Left ventricle myocardium inferior (tissue), 1 donor: ENCODE data around the gene SORL1-AS1.
"Not testable (repeated sequence)": the region's sequence is repeated elsewhere in the genome, so short reads cannot be mapped to it uniquely, and the experiment has no call there.

ENCODE experiments used
- DNase-seq: peaks from one replicate; pipeline ENCODE4 v3.0.0-alpha.2; 2020
- H3K27ac ChIP-seq: fragments of 200-600 bp; replicated peaks from 2 replicates; pipeline ENCODE4 v1.8.0; 2021
- H3K27me3 ChIP-seq: fragments of 200-600 bp; 2 replicates; pipeline ENCODE4 v1.8.0; 2021; ENCODE audit warnings: low read depth
- H3K36me3 ChIP-seq: fragments of 200-600 bp; 2 replicates; pipeline ENCODE4 v1.8.0; 2021
- H3K4me1 ChIP-seq: fragments of 200-600 bp; 2 replicates; pipeline ENCODE4 v1.8.0; 2021
- H3K4me3 ChIP-seq: fragments of 200-600 bp; 2 replicates; pipeline ENCODE4 v1.8.0; 2021; ENCODE audit warnings: mild to moderate bottlenecking, moderate library complexity
- H3K9me3 ChIP-seq: fragments of 200-600 bp; replicated peaks from 2 replicates; pipeline ENCODE4 v1.8.0; 2021
- CTCF ChIP-seq: fragments of 200-600 bp; IDR thresholded peaks from 2 replicates; pipeline ENCODE4 v1.8.0; 2021; ENCODE audit warnings: antibody characterized with exemption, mild to moderate bottlenecking, borderline replicate concordance
- intact Hi-C: fragments of 100-400 bp; cut with micrococcal nuclease; formaldehyde crosslinking; loops from one replicate; pipeline ENCODE4 v1.11.0; 2022
- donor health status: DM: no; HTN: yes; CAD: no; lungs with severe emphysema.

SORL1-AS1 gene

DNA sequence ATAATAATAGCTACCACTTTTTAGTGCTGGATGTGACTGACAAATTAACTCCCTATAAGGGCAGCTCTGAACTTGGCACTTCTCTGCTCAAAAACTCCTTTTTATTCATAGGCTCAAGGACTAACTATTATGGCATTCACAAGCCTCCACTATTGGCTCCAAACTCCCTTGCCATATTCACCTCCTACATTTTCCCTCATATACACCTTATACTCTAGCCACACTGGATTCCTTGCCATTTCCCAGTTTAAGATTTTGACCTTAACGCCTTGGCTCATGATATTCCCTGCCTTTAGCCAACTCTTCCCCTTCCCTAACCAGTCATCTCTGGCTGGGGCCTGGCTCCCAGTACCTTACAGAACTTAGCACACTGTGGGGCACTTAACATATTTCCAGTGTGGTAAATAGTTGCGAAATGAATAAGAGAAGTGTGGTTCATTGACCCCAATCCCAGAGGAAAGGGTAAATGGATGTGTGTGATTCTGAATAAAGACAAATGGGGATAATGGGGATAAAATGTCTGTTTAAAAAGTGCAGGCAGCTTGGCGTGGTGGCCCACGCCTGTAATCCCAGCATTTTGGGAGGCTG, 40.7 kb downstream of the SORL1-AS1 start:
- Histone ChIP-seq H3K27ac (no peak overlapping the region), H3K9me3 (no peaks in the 10 kb centered on the region), H3K4me1 (peaks cover 26% of the 10 kb centered on the region), H3K36me3 (no peaks in the 10 kb centered on the region), H3K27me3 (no peaks in the 10 kb centered on the region), H3K4me3 (no peak overlapping the region)
- TF ChIP-seq CTCF = no peak
- intact Hi-C loops = no loop called here
- DNase-seq = no peak

DNA sequence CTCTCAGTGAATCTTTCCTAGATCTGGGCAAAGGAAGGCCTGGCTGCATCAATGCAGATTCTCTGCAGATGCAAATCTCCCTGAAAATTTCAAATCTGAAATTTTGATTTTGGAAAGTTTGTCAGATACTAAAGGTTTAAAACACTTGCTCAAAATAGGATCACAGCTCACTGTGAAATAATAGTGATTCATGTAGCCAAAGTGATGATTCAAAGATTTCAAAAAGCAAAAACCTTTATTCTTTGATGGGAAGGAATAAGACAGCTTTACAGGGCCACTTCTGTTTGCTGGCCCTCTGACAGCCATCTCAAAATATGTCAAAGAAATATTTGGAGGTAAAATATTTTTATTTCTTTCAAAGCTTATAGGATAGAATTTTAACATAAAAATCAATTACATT, 41.4 kb downstream of the SORL1-AS1 start:
- H3K27me3 ChIP-seq, H3K9me3 ChIP-seq, H3K4me3 ChIP-seq, H3K27ac ChIP-seq, DNase-seq, H3K36me3 ChIP-seq, intact Hi-C loops: not testable (repeated sequence)
- H3K4me1 ChIP-seq = peaks cover 18% of the 10 kb centered on the region

- H3K4me3 ChIP-seq, DNase-seq, H3K9me3 ChIP-seq, H3K27me3 ChIP-seq, H3K27ac ChIP-seq, H3K36me3 ChIP-seq, intact Hi-C loops: not testable (repeated sequence)
- peaks cover 11% of the 10 kb centered on the region for H3K4me1 ChIP-seq
Observed at GRCh38 chr11:121410041-121410440, 42.7 kb downstream of the SORL1-AS1 start.

- intact Hi-C loops = no loop called here
- DNase-seq = no peak
- no peak overlapping the region for H3K27ac ChIP-seq
- peaks cover under 1% of the 10 kb centered on the region for H3K4me1 ChIP-seq
- no peaks in the 10 kb centered on the region for H3K36me3 ChIP-seq
- no peak overlapping the region for H3K4me3 ChIP-seq
- peaks cover 6% of the 10 kb centered on the region for H3K9me3 ChIP-seq
- no peaks in the 10 kb centered on the region for H3K27me3 ChIP-seq
- TF ChIP-seq CTCF = no peak
Observed at GRCh38 chr11:121408830-121409229, 43.9 kb downstream of the SORL1-AS1 start.

- no peak overlapping the region for H3K4me3 ChIP-seq
- no peak for TF ChIP-seq CTCF
- no peaks in the 10 kb centered on the region for H3K27me3 ChIP-seq
- H3K36me3 ChIP-seq = no peaks in the 10 kb centered on the region
- no peak overlapping the region for H3K27ac ChIP-seq
- no peak for DNase-seq
- peaks cover 16% of the 10 kb centered on the region for H3K9me3 ChIP-seq
- intact Hi-C loops = no loop called here
- H3K4me1 ChIP-seq = no peaks in the 10 kb centered on the region
Observed at GRCh38 chr11:121406291-121406690, 46.5 kb downstream of the SORL1-AS1 start.

- H3K4me3 ChIP-seq = no peak overlapping the region
- H3K27me3 ChIP-seq = no peaks in the 10 kb centered on the region
- DNase-seq = no peak
- intact Hi-C loops = no loop called here
- H3K27ac ChIP-seq = no peak overlapping the region
- H3K9me3 ChIP-seq = peaks cover 16% of the 10 kb centered on the region
- TF ChIP-seq CTCF = no peak
- H3K4me1 ChIP-seq = no peaks in the 10 kb centered on the region
- H3K36me3 ChIP-seq = no peaks in the 10 kb centered on the region
Observed at GRCh38 chr11:121405646-121406045, 47.1 kb downstream of the SORL1-AS1 start.
